Measurements from ENCODE around the gene TRPM6. TPM values are rescaled to one million over a fixed set of nuclear protein-coding genes. Genes with fewer than 3 reads are reported as not detected.

Gene TRPM6
- total RNA-seq, 1 experiment from 2014 or later, result 1.5 TPM

Other genes starting within 250 kb of the TRPM6 start
- 15.3 and 16.1 TPM in 2 replicates for gene C9orf40, start 65.0 kb upstream of the TRPM6 start, total RNA-seq (2014; rRNA removed; shearing (Covaris generic))
- gene CARNMT1, start 140.4 kb upstream of the TRPM6 start, total RNA-seq (2014; rRNA removed; shearing (Covaris generic)), result 30.0 and 31.7 TPM in 2 replicates
- 53.3 and 55.0 TPM in 2 replicates for gene NMRK1, start 200.2 kb upstream of the TRPM6 start, total RNA-seq (2014; rRNA removed; shearing (Covaris generic))
- 49.2 and 49.6 TPM in 2 replicates for gene OSTF1, start 200.6 kb upstream of the TRPM6 start, total RNA-seq (2014; rRNA removed; shearing (Covaris generic))